HEK293 (cell line): ENCODE data around the gene CDC25C.

ENCODE experiments used
- CTCF ChIA-PET: fragments of 350-600 bp; formaldehyde crosslinking; extraction: SDS; loops from one replicate; lab custom pipeline; 2021; ENCODE audit warnings: antibody characterized with exemption; lab: Yijun Ruan, JAX
- POLR2A ChIA-PET: fragments of 300-600 bp; formaldehyde crosslinking; extraction: SDS; loops from one replicate; lab custom pipeline; 2020; ENCODE audit warnings: antibody characterized with exemption, inconsistent platforms; lab: Yijun Ruan, JAX
- H3K27ac ChIP-seq: fragments of 200-500 bp; sonication (Bioruptor generic); 2 replicates; pipeline ENCODE4 v1.5.1; 2014; ENCODE audit warnings: low read depth, low read length, control low read depth, inconsistent platforms; ENCODE audit errors: extremely low read depth
- H3K36me3 ChIP-seq, 2 experiments: fragments of 200-500 bp in 1 of 2; sonication (Bioruptor generic) in 1 of 2; 1 replicate in 1 of 2; 2 replicates in 1 of 2; pipeline ENCODE4 v1.5.1; 2014 to 2017; ENCODE audit warnings: inconsistent platforms in 2 of 2, low read length in 2 of 2; ENCODE audit not compliant: control insufficient read depth in 2 of 2, insufficient read depth in 1 of 2
- H3K4me1 ChIP-seq: fragments of 200-500 bp; sonication (Bioruptor generic); 2 replicates; pipeline ENCODE4 v1.5.1; 2014; ENCODE audit warnings: mild to moderate bottlenecking, low read length, inconsistent platforms; ENCODE audit not compliant: control insufficient read depth, insufficient read depth
- H3K4me3 ChIP-seq: 2 replicates; pipeline ENCODE4 v1.5.1; 2011; ENCODE audit warnings: low read depth, mild to moderate bottlenecking, control low read depth, low read length, moderate library complexity
- H3K9me3 ChIP-seq: fragments of 200-500 bp; sonication (Bioruptor generic); 2 replicates; pipeline ENCODE4 v1.5.1; 2014; ENCODE audit warnings: low read depth, low read length, inconsistent platforms; ENCODE audit not compliant: control insufficient read depth, insufficient read depth
- EGR2 ChIP-seq: fragments of 450-650 bp; formaldehyde crosslinking; IDR thresholded peaks from 2 replicates; pipeline ENCODE4 v1.5.1; 2016; ENCODE audit warnings: low read depth, missing biosample characterization, missing genetic modification characterization
- FEZF1 ChIP-seq: fragments of 450-650 bp; formaldehyde crosslinking; IDR thresholded peaks from 2 replicates; pipeline ENCODE4 v1.5.1; 2016; ENCODE audit warnings: missing biosample characterization, missing genetic modification characterization
- GLI2 ChIP-seq: fragments of 450-650 bp; formaldehyde crosslinking; IDR thresholded peaks from 2 replicates; pipeline ENCODE4; 2017; ENCODE audit warnings: missing biosample characterization, missing genetic modification characterization, low read depth, borderline replicate concordance
- MZF1 ChIP-seq: fragments of 450-650 bp; formaldehyde crosslinking; IDR thresholded peaks from 2 replicates; pipeline ENCODE4 v1.5.1; 2017; ENCODE audit warnings: missing biosample characterization, missing genetic modification characterization, borderline replicate concordance
- SCRT1 ChIP-seq: fragments of 450-650 bp; formaldehyde crosslinking; IDR thresholded peaks from 2 replicates; pipeline ENCODE4 v1.5.1; 2016; ENCODE audit warnings: missing biosample characterization, missing genetic modification characterization, borderline replicate concordance
- TCF7L2 ChIP-seq: IDR thresholded peaks from 2 replicates; pipeline ENCODE4 v1.6.1; 2011; ENCODE audit warnings: low read depth, mild to moderate bottlenecking, inconsistent platforms, low read length, moderate library complexity, borderline replicate concordance
- ZBTB11 ChIP-seq: fragments of 450-650 bp; formaldehyde crosslinking; conservative IDR thresholded peaks from 2 replicates; pipeline ENCODE4 v1.5.1; 2016; ENCODE audit warnings: low read depth, missing biosample characterization, missing genetic modification characterization
- ZBTB7A ChIP-seq: fragments of 450-650 bp; formaldehyde crosslinking; IDR thresholded peaks from 2 replicates; pipeline ENCODE4 v1.5.1; 2016; ENCODE audit warnings: low read depth, missing biosample characterization, missing genetic modification characterization
- ZFHX2 ChIP-seq: fragments of 450-650 bp; formaldehyde crosslinking; conservative IDR thresholded peaks from 2 replicates; pipeline ENCODE4 v1.5.1; 2016; ENCODE audit warnings: missing biosample characterization, missing genetic modification characterization
- ZNF112 ChIP-seq: fragments of 450-650 bp; formaldehyde crosslinking; IDR thresholded peaks from 2 replicates; pipeline ENCODE4 v1.5.0; 2017; ENCODE audit warnings: missing biosample characterization, missing genetic modification characterization
- ZNF132 ChIP-seq: fragments of 450-650 bp; formaldehyde crosslinking; IDR thresholded peaks from 2 replicates; pipeline ENCODE4 v1.5.1; 2017; ENCODE audit warnings: missing biosample characterization, missing genetic modification characterization, borderline replicate concordance
- ZNF138 ChIP-seq: fragments of 450-650 bp; formaldehyde crosslinking; IDR thresholded peaks from 2 replicates; pipeline ENCODE4 v1.5.1; 2016; ENCODE audit warnings: missing biosample characterization, missing genetic modification characterization, borderline replicate concordance
- ZNF19 ChIP-seq: fragments of 450-650 bp; formaldehyde crosslinking; IDR thresholded peaks from 2 replicates; pipeline ENCODE4; 2016; ENCODE audit warnings: missing biosample characterization, missing genetic modification characterization, low read depth
- ZNF266 ChIP-seq: fragments of 450-650 bp; formaldehyde crosslinking; IDR thresholded peaks from 2 replicates; pipeline ENCODE4 v1.5.1; 2016; ENCODE audit warnings: missing biosample characterization, missing genetic modification characterization, low read depth
- ZNF311 ChIP-seq: fragments of 450-650 bp; formaldehyde crosslinking; IDR thresholded peaks from 2 replicates; pipeline ENCODE4 v1.5.1; 2017; ENCODE audit warnings: missing biosample characterization, missing genetic modification characterization, borderline replicate concordance
- ZNF416 ChIP-seq: fragments of 450-650 bp; formaldehyde crosslinking; IDR thresholded peaks from 2 replicates; pipeline ENCODE4 v1.5.1; 2016; ENCODE audit warnings: missing biosample characterization, missing genetic modification characterization
- ZNF433 ChIP-seq: fragments of 450-650 bp; formaldehyde crosslinking; IDR thresholded peaks from 2 replicates; pipeline ENCODE4 v1.5.1; 2016; ENCODE audit warnings: missing biosample characterization, missing genetic modification characterization, low read depth
- ZNF473 ChIP-seq: fragments of 450-650 bp; formaldehyde crosslinking; IDR thresholded peaks from 2 replicates; pipeline ENCODE4 v1.5.1; 2017; ENCODE audit warnings: missing biosample characterization, missing genetic modification characterization
- ZNF600 ChIP-seq: fragments of 450-650 bp; formaldehyde crosslinking; IDR thresholded peaks from 2 replicates; pipeline ENCODE4 v1.5.1; 2016; ENCODE audit warnings: missing biosample characterization, missing genetic modification characterization
- ZNF701 ChIP-seq: fragments of 450-650 bp; formaldehyde crosslinking; IDR thresholded peaks from 2 replicates; pipeline ENCODE4 v1.5.1; 2016; ENCODE audit warnings: missing biosample characterization, missing genetic modification characterization
- ZNF837 ChIP-seq: fragments of 450-650 bp; formaldehyde crosslinking; IDR thresholded peaks from 2 replicates; pipeline ENCODE4 v1.5.1; 2016; ENCODE audit warnings: missing biosample characterization, missing genetic modification characterization
- ZSCAN18 ChIP-seq: fragments of 450-650 bp; formaldehyde crosslinking; IDR thresholded peaks from 2 replicates; pipeline ENCODE4 v1.5.1; 2016; ENCODE audit warnings: missing biosample characterization, missing genetic modification characterization
- TF ChIP-seq, protein P1 (sequence below): fragments of 450-650 bp; formaldehyde crosslinking; optimal IDR thresholded peaks from 2 replicates; pipeline ENCODE3; 2016; ENCODE audit warnings: missing biosample characterization, mild to moderate bottlenecking, missing genetic modification characterization
- TF ChIP-seq, protein P2 (sequence below): fragments of 450-650 bp; formaldehyde crosslinking; IDR thresholded peaks from 2 replicates; pipeline ENCODE4 v1.5.1; 2016; ENCODE audit warnings: missing biosample characterization, missing genetic modification characterization
- TF ChIP-seq, protein P3 (sequence below): fragments of 450-650 bp; formaldehyde crosslinking; IDR thresholded peaks from 2 replicates; pipeline ENCODE4 v1.5.1; 2016; ENCODE audit warnings: missing biosample characterization, missing genetic modification characterization, low read depth
- TF ChIP-seq, protein P4 (sequence below): fragments of 450-650 bp; formaldehyde crosslinking; IDR thresholded peaks from 2 replicates; pipeline ENCODE4 v1.5.1; 2017; ENCODE audit warnings: missing biosample characterization, missing genetic modification characterization

Gene CDC25C

DNA sequence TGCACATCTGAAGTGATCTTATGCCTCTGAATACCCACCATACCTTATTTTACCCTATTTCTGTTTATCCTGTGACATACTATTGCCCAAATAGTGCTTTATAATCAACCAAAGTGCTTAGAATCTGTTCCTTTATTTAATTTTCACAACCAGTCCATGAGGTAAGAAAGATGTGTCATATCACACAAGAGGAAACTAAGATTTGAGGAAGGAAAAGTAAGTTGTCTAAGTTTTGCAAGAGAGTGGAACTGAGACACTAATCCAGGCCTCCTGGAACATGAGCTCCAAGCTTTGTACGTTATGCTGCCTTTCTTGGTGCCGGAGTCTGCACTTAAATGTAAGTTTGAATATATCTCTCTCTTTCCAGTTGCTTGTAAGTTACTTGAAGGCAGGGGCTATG, 38.1 kb upstream of the CDC25C start (continued):
- TF ChIP-seq ZSCAN18: no peak
- TF ChIP-seq, protein P1, sequence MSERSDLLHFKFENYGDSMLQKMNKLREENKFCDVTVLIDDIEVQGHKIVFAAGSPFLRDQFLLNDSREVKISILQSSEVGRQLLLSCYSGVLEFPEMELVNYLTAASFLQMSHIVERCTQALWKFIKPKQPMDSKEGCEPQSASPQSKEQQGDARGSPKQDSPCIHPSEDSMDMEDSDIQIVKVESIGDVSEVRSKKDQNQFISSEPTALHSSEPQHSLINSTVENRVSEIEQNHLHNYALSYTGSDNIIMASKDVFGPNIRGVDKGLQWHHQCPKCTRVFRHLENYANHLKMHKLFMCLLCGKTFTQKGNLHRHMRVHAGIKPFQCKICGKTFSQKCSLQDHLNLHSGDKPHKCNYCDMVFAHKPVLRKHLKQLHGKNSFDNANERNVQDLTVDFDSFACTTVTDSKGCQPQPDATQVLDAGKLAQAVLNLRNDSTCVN (tag by site-specific recombination): no peak
- no peak for TF ChIP-seq ZNF311 (tag by site-specific recombination)
- no peak for TF ChIP-seq ZNF138
- TF ChIP-seq, protein P2, sequence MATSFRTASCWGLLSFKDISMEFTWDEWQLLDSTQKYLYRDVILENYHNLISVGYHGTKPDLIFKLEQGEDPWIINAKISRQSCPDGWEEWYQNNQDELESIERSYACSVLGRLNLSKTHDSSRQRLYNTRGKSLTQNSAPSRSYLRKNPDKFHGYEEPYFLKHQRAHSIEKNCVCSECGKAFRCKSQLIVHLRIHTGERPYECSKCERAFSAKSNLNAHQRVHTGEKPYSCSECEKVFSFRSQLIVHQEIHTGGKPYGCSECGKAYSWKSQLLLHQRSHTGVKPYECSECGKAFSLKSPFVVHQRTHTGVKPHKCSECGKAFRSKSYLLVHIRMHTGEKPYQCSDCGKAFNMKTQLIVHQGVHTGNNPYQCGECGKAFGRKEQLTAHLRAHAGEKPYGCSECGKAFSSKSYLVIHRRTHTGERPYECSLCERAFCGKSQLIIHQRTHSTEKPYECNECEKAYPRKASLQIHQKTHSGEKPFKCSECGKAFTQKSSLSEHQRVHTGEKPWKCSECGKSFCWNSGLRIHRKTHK (tag by site-specific recombination): no peak
- no peak for TF ChIP-seq ZNF433 (tag by site-specific recombination)
- no peak for TF ChIP-seq ZNF19
- no peak for TF ChIP-seq SCRT1 (tag by site-specific recombination)
- TF ChIP-seq FEZF1 (tag by site-specific recombination): no peak
- no peak for TF ChIP-seq MZF1 (tag by site-specific recombination)
- no peak for TF ChIP-seq EGR2 (tag by site-specific recombination)

- Histone ChIP-seq H3K9me3 (no peaks in the 10 kb centered on the region), H3K27ac (no peak overlapping the region), H3K36me3 (peaks cover 3 to 13% of the 10 kb centered on the region in 2 experiments; a peak in 2 of 3 replicates), H3K4me3 (no peak overlapping the region), H3K4me1 (peaks cover 24% of the 10 kb centered on the region)
- CTCF ChIA-PET: interaction anchor here (0.6 to 7.6 kb wide), 2 partner anchors 8 to 16 kb away, joined by 3 to 94 read pairs; partner anchors contain the start of gene KDM3B
- POLR2A ChIA-PET: interaction anchor here (1.3 to 1.8 kb wide), 3 partner anchors 15 to 38 kb away, joined by 4 to 7 read pairs (median 5); partner anchors contain the start of genes CDC25C and FAM53C
- TF ChIP-seq ZNF416 (tag by site-specific recombination) (no peak), SCRT1 (tag by site-specific recombination) (no peak), ZNF600 (no peak), ZNF701 (tag by site-specific recombination) (no peak), EGR2 (tag by site-specific recombination) (0 out of 2 replicates have a peak, but pooled peaks have one; percentile 9), ZBTB7A (no peak), ZNF132 (no peak), ZNF473 (tag by site-specific recombination) (no peak), GLI2 (tag by site-specific recombination) (no peak), ZNF112 (tag by site-specific recombination) (no peak), TCF7L2 (no peak), ZNF837 (tag by site-specific recombination) (no peak), ZFHX2 (tag by site-specific recombination) (0 out of 2 replicates have a peak, but pooled peaks have one; percentile 17), ZNF266 (tag by site-specific recombination) (no peak), ZBTB11 (tag by site-specific recombination) (no peak)
- TF ChIP-seq, protein P3, sequence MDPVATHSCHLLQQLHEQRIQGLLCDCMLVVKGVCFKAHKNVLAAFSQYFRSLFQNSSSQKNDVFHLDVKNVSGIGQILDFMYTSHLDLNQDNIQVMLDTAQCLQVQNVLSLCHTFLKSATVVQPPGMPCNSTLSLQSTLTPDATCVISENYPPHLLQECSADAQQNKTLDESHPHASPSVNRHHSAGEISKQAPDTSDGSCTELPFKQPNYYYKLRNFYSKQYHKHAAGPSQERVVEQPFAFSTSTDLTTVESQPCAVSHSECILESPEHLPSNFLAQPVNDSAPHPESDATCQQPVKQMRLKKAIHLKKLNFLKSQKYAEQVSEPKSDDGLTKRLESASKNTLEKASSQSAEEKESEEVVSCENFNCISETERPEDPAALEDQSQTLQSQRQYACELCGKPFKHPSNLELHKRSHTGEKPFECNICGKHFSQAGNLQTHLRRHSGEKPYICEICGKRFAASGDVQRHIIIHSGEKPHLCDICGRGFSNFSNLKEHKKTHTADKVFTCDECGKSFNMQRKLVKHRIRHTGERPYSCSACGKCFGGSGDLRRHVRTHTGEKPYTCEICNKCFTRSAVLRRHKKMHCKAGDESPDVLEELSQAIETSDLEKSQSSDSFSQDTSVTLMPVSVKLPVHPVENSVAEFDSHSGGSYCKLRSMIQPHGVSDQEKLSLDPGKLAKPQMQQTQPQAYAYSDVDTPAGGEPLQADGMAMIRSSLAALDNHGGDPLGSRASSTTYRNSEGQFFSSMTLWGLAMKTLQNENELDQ (tag by site-specific recombination): no peak
- TF ChIP-seq, protein P4, sequence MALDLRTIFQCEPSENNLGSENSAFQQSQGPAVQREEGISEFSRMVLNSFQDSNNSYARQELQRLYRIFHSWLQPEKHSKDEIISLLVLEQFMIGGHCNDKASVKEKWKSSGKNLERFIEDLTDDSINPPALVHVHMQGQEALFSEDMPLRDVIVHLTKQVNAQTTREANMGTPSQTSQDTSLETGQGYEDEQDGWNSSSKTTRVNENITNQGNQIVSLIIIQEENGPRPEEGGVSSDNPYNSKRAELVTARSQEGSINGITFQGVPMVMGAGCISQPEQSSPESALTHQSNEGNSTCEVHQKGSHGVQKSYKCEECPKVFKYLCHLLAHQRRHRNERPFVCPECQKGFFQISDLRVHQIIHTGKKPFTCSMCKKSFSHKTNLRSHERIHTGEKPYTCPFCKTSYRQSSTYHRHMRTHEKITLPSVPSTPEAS: no peak
These were observed 37.7 kb upstream of the CDC25C start for GRCh38 chr5:138369261-138369660.
